H1 (cell line): ENCODE measurements around the gene LEMD2. TPM values are rescaled to one million over a fixed set of nuclear protein-coding genes. Genes with fewer than 3 reads are reported as not detected.

Source experiments
- CTCF ChIA-PET: fragments of 300-600 bp; sonication (Branson Sonifier 250); formaldehyde crosslinking; loops from one replicate; lab custom pipeline; 2021; ENCODE audit not compliant: partially characterized antibody; lab: Charles Lee
- POLR2A ChIA-PET: fragments of 300-600 bp; sonication (Branson Sonifier 250); formaldehyde crosslinking; loops from one replicate; lab custom pipeline; 2021; ENCODE audit warnings: inconsistent platforms; ENCODE audit not compliant: partially characterized antibody; lab: Charles Lee
- DNase-seq, 2 experiments: peaks; one replicate each; pipeline versions ENCODE4 v3.0.0 to v3.0.0-alpha.2; 2010 to 2022; ENCODE audit warnings: low spot score in 2 of 2, low read depth in 1 of 2, mixed read lengths in 1 of 2
- FAIRE-seq: peaks from 2 replicates; lab custom pipeline; 2011; peaks lifted over from hg19 to GRCh38; lab: Jason Lieb, UNC
- H2AFZ ChIP-seq: 2 replicates; pipeline ENCODE4 v1.8.1; 2012; ENCODE audit warnings: low read length, inconsistent platforms
- H2AK5ac ChIP-seq: 2 replicates; pipeline ENCODE4 v1.6.1; 2013; ENCODE audit warnings: low read depth, low read length
- H2BK120ac ChIP-seq: replicated peaks from 2 replicates; pipeline ENCODE3; 2013; ENCODE audit warnings: low read depth, low read length, inconsistent platforms
- H2BK12ac ChIP-seq: 2 replicates; pipeline ENCODE4 v1.6.1; 2013; ENCODE audit warnings: low read depth, low read length
- H2BK15ac ChIP-seq: 2 replicates; pipeline ENCODE4 v1.6.1; 2013; ENCODE audit warnings: low read length
- H2BK20ac ChIP-seq: 2 replicates; pipeline ENCODE4 v1.6.1; 2013; ENCODE audit warnings: low read length
- H2BK5ac ChIP-seq: 2 replicates; pipeline ENCODE4 v1.6.1; 2013; ENCODE audit warnings: low read depth, low read length
- H3K14ac ChIP-seq: 2 replicates; pipeline ENCODE4 v1.6.1; 2013; ENCODE audit warnings: inconsistent platforms; ENCODE audit not compliant: insufficient read length
- H3K18ac ChIP-seq: 2 replicates; pipeline ENCODE4 v1.6.1; 2013; ENCODE audit warnings: low read length; ENCODE audit errors: extremely low read depth
- H3K23ac ChIP-seq: 2 replicates; pipeline ENCODE4 v1.6.1; 2013; ENCODE audit warnings: inconsistent platforms; ENCODE audit not compliant: insufficient read length
- H3K23me2 ChIP-seq: 2 replicates; pipeline ENCODE4 v1.6.1; 2013; ENCODE audit warnings: low read depth, low read length
- H3K27ac ChIP-seq: 2 replicates; pipeline ENCODE4 v1.6.1; 2011; ENCODE audit warnings: low read depth, low read length, inconsistent platforms
- H3K27me3 ChIP-seq, 4 experiments: replicated peaks in 1 of 4; 1 replicate in 1 of 4; 2 replicates in 3 of 4; pipeline versions ENCODE4 v1.6.1 to v1.8.1; 2011 to 2013; ENCODE audit warnings: low read length in 3 of 4, mild to moderate bottlenecking in 3 of 4, inconsistent platforms in 2 of 4, mixed read lengths in 2 of 4, moderate library complexity in 1 of 4; ENCODE audit not compliant: control insufficient read depth in 3 of 4, insufficient read depth in 3 of 4; ENCODE audit errors: extremely low read depth in 1 of 4
- H3K36me3 ChIP-seq, 4 experiments: 2 replicates each; pipeline versions ENCODE4 v1.6.1 to v1.8.1; 2011 to 2013; ENCODE audit warnings: mild to moderate bottlenecking in 4 of 4, low read length in 3 of 4, moderate library complexity in 2 of 4, control low read depth in 1 of 4, inconsistent platforms in 1 of 4; ENCODE audit not compliant: insufficient read depth in 4 of 4, control insufficient read depth in 2 of 4
- H3K4ac ChIP-seq: replicated peaks from 2 replicates; pipeline ENCODE3; 2013; ENCODE audit warnings: low read length, low read depth, mixed read lengths, inconsistent platforms; ENCODE audit not compliant: insufficient read length
- H3K4me1 ChIP-seq, 4 experiments: replicated peaks in 1 of 4; 1 replicate in 1 of 4; 2 replicates in 3 of 4; pipeline versions ENCODE4 v1.6.1 to v1.8.1; 2011 to 2013; ENCODE audit warnings: low read length in 3 of 4, inconsistent platforms in 2 of 4, mixed read lengths in 1 of 4; ENCODE audit not compliant: insufficient read depth in 4 of 4, control insufficient read depth in 3 of 4
- H3K4me2 ChIP-seq, 2 experiments: 2 replicates each; pipeline versions ENCODE4 v1.6.1 to v1.8.1; 2011 to 2013; ENCODE audit warnings: low read depth in 2 of 2, low read length in 2 of 2, control low read depth in 1 of 2, inconsistent platforms in 1 of 2, mild to moderate bottlenecking in 1 of 2; ENCODE audit not compliant: insufficient read depth in 1 of 2
- H3K4me3 ChIP-seq, 4 experiments: fragments of 200-600, 300-600 bp in 1 of 4; sonication (generic), shearing (Covaris generic), sonication (Bioruptor Twin) in 1 of 4; 2 replicates each; pipeline versions ENCODE4 v1.5.1 to v1.8.1; 2011 to 2016; ENCODE audit warnings: low read length in 4 of 4, low read depth in 3 of 4, control low read depth in 2 of 4, inconsistent platforms in 2 of 4, mild to moderate bottlenecking in 2 of 4, mixed read lengths in 1 of 4, moderate library complexity in 1 of 4; ENCODE audit not compliant: insufficient read depth in 2 of 4; ENCODE audit errors: extremely low read depth in 1 of 4
- H3K56ac ChIP-seq: replicated peaks from 2 replicates; pipeline ENCODE3; 2013; ENCODE audit warnings: low read depth, mild to moderate bottlenecking, mixed read lengths, low read length, inconsistent platforms; ENCODE audit not compliant: insufficient read length
- H3K79me1 ChIP-seq: 2 replicates; pipeline ENCODE4 v1.6.1; 2013; ENCODE audit warnings: low read depth, low read length, control low read depth
- H3K79me2 ChIP-seq, 2 experiments: 2 replicates each; pipeline versions ENCODE4 v1.6.1 to v1.8.1; 2012 to 2013; ENCODE audit warnings: low read length in 2 of 2, mild to moderate bottlenecking in 2 of 2, inconsistent platforms in 1 of 2; ENCODE audit not compliant: insufficient read depth in 2 of 2, control insufficient read depth in 1 of 2
- H3K9ac ChIP-seq, 4 experiments: replicated peaks in 1 of 4; 1 replicate in 1 of 4; 2 replicates in 3 of 4; pipeline versions ENCODE4 v1.6.1 to v1.8.1; 2011 to 2013; ENCODE audit warnings: low read depth in 3 of 4, low read length in 3 of 4, control low read depth in 2 of 4, mild to moderate bottlenecking in 2 of 4, moderate library complexity in 2 of 4, inconsistent platforms in 1 of 4; ENCODE audit errors: extremely low read depth in 1 of 4
- H3K9me3 ChIP-seq, 2 experiments: 2 replicates each; pipeline versions ENCODE4 v1.6.1 to v1.8.1; 2012 to 2013; ENCODE audit warnings: mild to moderate bottlenecking in 2 of 2, moderate library complexity in 2 of 2, control low read depth in 1 of 2, inconsistent platforms in 1 of 2, low read depth in 1 of 2, low read length in 1 of 2, mixed read lengths in 1 of 2; ENCODE audit not compliant: insufficient read depth in 2 of 2
- H4K20me1 ChIP-seq, 2 experiments: replicated peaks in 1 of 2; 2 replicates each; pipeline versions ENCODE3 to v1.8.1; 2011 to 2013; ENCODE audit warnings: inconsistent platforms in 2 of 2, low read length in 2 of 2, mild to moderate bottlenecking in 1 of 2; ENCODE audit not compliant: insufficient read depth in 2 of 2, control insufficient read depth in 1 of 2
- H4K5ac ChIP-seq: 2 replicates; pipeline ENCODE4 v1.6.1; 2013; ENCODE audit warnings: low read length, low read depth, mixed read lengths, inconsistent platforms; ENCODE audit not compliant: insufficient read length
- H4K8ac ChIP-seq: 2 replicates; pipeline ENCODE4 v1.8.0; 2013; ENCODE audit warnings: mild to moderate bottlenecking, moderate library complexity, low read length, inconsistent platforms; ENCODE audit not compliant: insufficient read depth; ENCODE audit errors: extremely low read depth
- H4K91ac ChIP-seq: replicated peaks from 2 replicates; pipeline ENCODE3; 2013; ENCODE audit warnings: low read length, mixed read lengths, inconsistent platforms; ENCODE audit not compliant: insufficient read length
- ASH2L ChIP-seq: fragments of 200-600, 300-600 bp; sonication (generic); IDR thresholded peaks from one replicate; pipeline ENCODE4 v1.7.1; 2017; ENCODE audit warnings: low read length
- SP4 ChIP-seq: IDR thresholded peaks from 2 replicates; pipeline ENCODE4 v1.6.1; 2012; ENCODE audit warnings: low read length, inconsistent platforms
- WGBS, 2 experiments: shearing (Covaris generic) in 1 of 2; methylation state at CpG; one replicate each; pipeline versions ENCODE4 v1.1.6 to v1.1.7; 2013 to 2015; ENCODE audit warnings: low lambda C conversion rate in 2 of 2, mixed read lengths in 2 of 2, inconsistent platforms in 1 of 2, low coverage in 1 of 2, missing lambda C conversion rate in 1 of 2; ENCODE audit not compliant: insufficient replicate concordance in 2 of 2, insufficient coverage in 1 of 2, insufficient read length in 1 of 2; ENCODE audit errors: extremely low coverage in 1 of 2, missing lambda C conversion rate in 1 of 2; 5-methylcytosine and 5-hydroxymethylcytosine counted together
- polyA plus RNA-seq, 7 experiments: library from polyadenylated mRNA; depleted of rRNA in 3 of 7; stranded (reverse) in 5 of 7; unstranded in 2 of 7; fragments of >200 nt in 5 of 7; fragments of 200-250 nt in 2 of 7; gene quantifications; 1 replicate in 5 of 7; 2 replicates in 1 of 7; 4 replicates in 1 of 7; pipeline versions ENCODE4 v1.2.1 to v1.2.3, GENCODE V29; 2011 to 2013; ENCODE audit warnings: missing spikeins in 2 of 7, mixed read lengths in 2 of 7
- total RNA-seq: library from RNA; stranded (reverse); fragmentation: NEBNext Ultra II Directional; extraction: Animal tissue kit (Norgen Biotek cat#: 25700); gene quantifications from 2 replicates; pipeline ENCODE4 v1.2.1, GENCODE V29; 2021

Gene LEMD2
- total and polyA plus RNA-seq, 2 of the 8 experiments (the other 6 are each of a cell fraction or from before 2014, with no cell fraction given) = 32.7 to 57.3 TPM

DNA sequence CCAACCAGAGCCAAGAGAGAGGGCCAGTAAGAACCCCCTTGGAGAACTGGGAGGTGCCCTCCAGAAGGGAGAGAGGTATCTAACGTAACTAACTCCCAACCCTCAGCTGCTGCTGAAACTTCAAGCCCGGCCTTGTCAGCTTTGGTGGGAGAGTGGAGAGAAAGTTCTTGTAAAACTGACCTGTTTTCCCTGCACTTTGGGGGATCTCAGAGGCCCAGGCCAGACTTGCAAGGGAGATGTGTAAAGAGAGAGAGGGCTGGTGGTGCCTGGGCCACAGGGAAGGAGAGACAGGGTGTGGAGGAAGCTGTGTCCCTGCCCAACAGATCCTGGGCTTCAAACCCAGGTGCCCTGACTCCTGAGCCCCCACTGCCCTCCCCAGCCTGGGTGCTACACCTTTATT, 24.9 kb downstream of the LEMD2 start:
- H3K9ac ChIP-seq = no peak overlapping the region
- ChIA-PET POLR2A (interaction anchor here (1.0 kb wide), 1 partner anchor 52 kb away, joined by 3 read pairs; the partner anchor contains the start of gene UQCC2), CTCF (interaction anchor here (0.7 to 12.1 kb wide), 8 partner anchors 9 to 391 kb away, joined by 3 to 171 read pairs (median 4); partner anchors contain the start of gene IP6K3)
- no peak overlapping the region for H2BK12ac ChIP-seq
- H4K91ac ChIP-seq = no peak overlapping the region
- no peaks in the 10 kb centered on the region for H3K36me3 ChIP-seq
- H3K4me1 ChIP-seq = 0 out of 7 replicates have a peak, but pooled peaks cover 0 to under 1% (median 0%) of the 10 kb centered on the region in 4 experiments
- no peak overlapping the region for H3K56ac ChIP-seq
- DNase-seq = no peak
- H4K8ac ChIP-seq = peak overlapping the region; percentile 26; the same call in 1 of the 2 replicates
- no peak overlapping the region for H2BK20ac ChIP-seq
- H2AK5ac ChIP-seq = no peak overlapping the region
- H3K79me2 ChIP-seq = no peaks in the 10 kb centered on the region
- H3K4me3 ChIP-seq = no peak overlapping the region
- H3K27me3 ChIP-seq = no peaks in the 10 kb centered on the region
- no peak overlapping the region for H3K14ac ChIP-seq
- H3K9me3 ChIP-seq = no peaks in the 10 kb centered on the region
- no peak overlapping the region for H3K23ac ChIP-seq
- H2BK120ac ChIP-seq = no peak overlapping the region
- no peak overlapping the region for H2BK15ac ChIP-seq
- H3K4ac ChIP-seq = no peak overlapping the region
- WGBS, 2 experiments = 78% methylated on average over 2 of the region's 2 CpGs; no CpG with 5 or more reads in 1 of the 2 experiments
- H3K4me2 ChIP-seq = no peak overlapping the region
- H3K18ac ChIP-seq = no peak overlapping the region
- no peak overlapping the region for H3K27ac ChIP-seq
- TF ChIP-seq SP4 = no peak
- TF ChIP-seq ASH2L = no peak
- no peaks in the 10 kb centered on the region for H4K20me1 ChIP-seq
- H2AFZ ChIP-seq = no peak overlapping the region
- H3K79me1 ChIP-seq = no peaks in the 10 kb centered on the region
- FAIRE-seq = no peak
- H4K5ac ChIP-seq = no peak overlapping the region
- H3K23me2 ChIP-seq = no peaks in the 10 kb centered on the region
- 0 out of 2 replicates have a peak overlapping the region, but pooled peaks have one; percentile 24 for H2BK5ac ChIP-seq
